Activated CD4-positive, alpha-beta T cell treated with anti-CD3 and anti-CD28 coated beads for 4 hours (primary cell): ENCODE data around the gene FTSJ3.
"Not testable (repeated sequence)": the region's sequence is repeated elsewhere in the genome, so short reads cannot be mapped to it uniquely, and the experiment has no call there.

Experiments
- DNase-seq, 2 donors: peaks; one replicate each; pipeline ENCODE4 v3.0.0-alpha.2; 2020

The FTSJ3 gene

GRCh38 chr17:63827002-63827800 lies at the start of gene FTSJ3, which contains the start of gene PSMC5:
TSS of gene FTSJ3 (minus strand) at chr17:63827663. CDS start at chr17:63826902, 761 bp downstream.
TSS of gene PSMC5 (plus strand) at chr17:63827431. CDS start at chr17:63827491, 60 bp downstream.
- peak; percentile 92 to 96 for DNase-seq

GRCh38 chr17:63874693-63875092 lies 47.2 kb upstream of the FTSJ3 start:
- not testable (repeated sequence) for DNase-seq

- DNase-seq, result not testable (repeated sequence)
Observed at GRCh38 chr17:63874061-63874626, 46.7 kb upstream of the FTSJ3 start.

GRCh38 chr17:63873577-63873976 lies 46.1 kb upstream of the FTSJ3 start, which contains the start of gene CSH2:
TSS of gene CSH2 (minus strand) at chr17:63873677. CDS start at chr17:63873614, 63 bp downstream.
- DNase-seq, result not testable (repeated sequence)

- DNase-seq, result not testable (repeated sequence)
Observed at GRCh38 chr17:63871646-63872365, 44.3 kb upstream of the FTSJ3 start.

- not testable (repeated sequence) for DNase-seq
Observed at GRCh38 chr17:63870292-63870665, 42.8 kb upstream of the FTSJ3 start.

- not testable (repeated sequence) for DNase-seq
Observed at GRCh38 chr17:63869491-63870291, 42.2 kb upstream of the FTSJ3 start.

GRCh38 chr17:63866625-63867024 lies 39.2 kb upstream of the FTSJ3 start:
- not testable (repeated sequence) for DNase-seq

- no peak for DNase-seq
Observed at GRCh38 chr17:63859257-63859656, 31.8 kb upstream of the FTSJ3 start.

GRCh38 chr17:63856425-63856824 lies 29.0 kb upstream of the FTSJ3 start:
- not testable (repeated sequence) for DNase-seq

GRCh38 chr17:63855185-63855584 lies 27.7 kb upstream of the FTSJ3 start:
- no peak for DNase-seq

- DNase-seq, result no peak
Observed at GRCh38 chr17:63854709-63855108, 27.2 kb upstream of the FTSJ3 start.

GRCh38 chr17:63853260-63853659 lies 25.8 kb upstream of the FTSJ3 start:
- DNase-seq, result no peak

GRCh38 chr17:63850401-63850800 lies 22.9 kb upstream of the FTSJ3 start:
- no peak for DNase-seq

GRCh38 chr17:63848834-63849689 lies 21.6 kb upstream of the FTSJ3 start:
- peak; percentile 97 to 98 for DNase-seq

- no peak for DNase-seq
Observed at GRCh38 chr17:63847525-63848249, 20.2 kb upstream of the FTSJ3 start.

GRCh38 chr17:63845509-63845908 lies 18.0 kb upstream of the FTSJ3 start:
- DNase-seq, result no peak

- no peak for DNase-seq
Observed at GRCh38 chr17:63843910-63844677, 16.6 kb upstream of the FTSJ3 start.

- DNase-seq, result peak in 1 of 2 donors; percentile 31
Observed at GRCh38 chr17:63843387-63843888, 16.0 kb upstream of the FTSJ3 start.
